Adrenal gland (tissue), 12 donors: ENCODE measurements around the gene RBAK. TPM values are rescaled to one million over a fixed set of nuclear protein-coding genes. Genes with fewer than 3 reads are reported as not detected.
"Not testable (repeated sequence)": the region's sequence is repeated elsewhere in the genome, so short reads cannot be mapped to it uniquely, and the experiment has no call there.

Experiments
- DNase-seq, 7 donors: peaks; one replicate each; pipeline ENCODE4 v3.0.0-alpha.2; 2019 to 2020
- H3K27ac ChIP-seq, 5 donors: fragments of 200-600 bp; sonication (generic) in 4 of 5; 1 replicate in 3 of 5; 2 replicates in 2 of 5; pipeline versions ENCODE4 v1.5.1 to v1.8.0; 2016 to 2020; ENCODE audit warnings: mild to moderate bottlenecking in 1 of 5
- H3K27me3 ChIP-seq: fragments of 200-600 bp; 2 replicates; pipeline ENCODE4 v1.8.0; 2021
- H3K36me3 ChIP-seq, 2 donors: fragments of 200-600 bp; replicated peaks in 1 of 2; 1 replicate in 1 of 2; 2 replicates in 1 of 2; pipeline versions ENCODE4 v1.5.1 to v1.8.0; 2018 to 2022
- H3K4me1 ChIP-seq, 2 donors: fragments of 200-600 bp; replicated peaks in 1 of 2; 1 replicate in 1 of 2; 2 replicates in 1 of 2; pipeline versions ENCODE4 v1.5.1 to v1.8.0; 2018 to 2021
- H3K4me3 ChIP-seq, 4 donors: fragments of 200-600 bp; sonication (generic) in 3 of 4; one replicate each; pipeline ENCODE4 v1.5.1; 2016 to 2018
- H3K9me3 ChIP-seq, 3 donors: fragments of 200-600 bp; sonication (generic) in 1 of 3; replicated peaks in 1 of 3; 1 replicate in 2 of 3; 2 replicates in 1 of 3; pipeline versions ENCODE4 v1.5.1 to v1.8.0; 2016 to 2021
- POLR2A ChIP-seq, 2 donors: fragments of 450-650 bp; IDR thresholded peaks; one replicate each; pipeline ENCODE4 v1.6.1; 2017; ENCODE audit warnings: antibody characterized with exemption in 2 of 2, mild to moderate bottlenecking in 2 of 2, moderate library complexity in 1 of 2
- WGBS, 4 donors: extraction: QIAGEN DNeasy Blood & Tissue Kit in 2 of 4; methylation state at CpG; one replicate each; pipeline versions ENCODE4 v1.1.5 to v1.1.7; 2013 to 2017; 5-methylcytosine and 5-hydroxymethylcytosine counted together
- intact Hi-C, 2 donors: fragments of 100-400 bp; cut with DNase I; formaldehyde crosslinking; loops; one replicate each; pipeline versions ENCODE4 v1.14.1 to v1.15.0; 2022 to 2023
- polyA plus RNA-seq, 3 donors: library from polyadenylated mRNA; stranded (reverse); fragments of 200-250 nt in 2 of 3; fragments of 350-450 nt in 1 of 3; fragmentation: Illumina TruSeq in 1 of 3; extraction: RNeasy Lipid Tissue Mini Kit (QIAGEN cat#74804) in 1 of 3; gene quantifications; one replicate each; pipeline ENCODE4 v1.2.3, GENCODE V29; 2013 to 2014
- total RNA-seq, 9 donors: library from RNA; depleted of rRNA in 4 of 9; stranded (reverse); fragments of >200 nt in 4 of 9; fragments of 120-200 nt in 1 of 9; fragmentation: NEBNext Ultra II Directional in 1 of 9; extraction: Animal tissue kit (Norgen Biotek cat#: 25700) in 1 of 9; gene quantifications; one replicate each; pipeline versions ENCODE4 v1.1.0 to v1.2.4, GENCODE V29; 2013 to 2023
- TF ChIP-seq, protein P1 (sequence below), 6 experiments: fragments of 450-650 bp in 4 of 6; fragments of 200-600 bp in 2 of 6; sonication (generic) in 1 of 6; IDR thresholded peaks; 1 replicate in 5 of 6; 2 replicates in 1 of 6; pipeline versions ENCODE4 v1.5.1 to v1.8.0; 2016 to 2021; ENCODE audit warnings: antibody characterized with exemption in 6 of 6, mild to moderate bottlenecking in 2 of 6, moderate library complexity in 1 of 6
- donor health status: healthy with polysubstance abuse.
- donor health status: Bipolar disorder and iron deficiency.
- donor health status: DM: yes; HTN: yes; CAD: no.
- donor health status: DM: no; HTN: no; CAD: no.
- donor health status: DM: no; HTN: no; CAD: no.
- donor health status: DM: yes; HTN: yes; CAD: no.

Gene RBAK
- total and polyA plus RNA-seq, 12 donors: 4.1 to 12.6 (median 8.5) TPM

DNA sequence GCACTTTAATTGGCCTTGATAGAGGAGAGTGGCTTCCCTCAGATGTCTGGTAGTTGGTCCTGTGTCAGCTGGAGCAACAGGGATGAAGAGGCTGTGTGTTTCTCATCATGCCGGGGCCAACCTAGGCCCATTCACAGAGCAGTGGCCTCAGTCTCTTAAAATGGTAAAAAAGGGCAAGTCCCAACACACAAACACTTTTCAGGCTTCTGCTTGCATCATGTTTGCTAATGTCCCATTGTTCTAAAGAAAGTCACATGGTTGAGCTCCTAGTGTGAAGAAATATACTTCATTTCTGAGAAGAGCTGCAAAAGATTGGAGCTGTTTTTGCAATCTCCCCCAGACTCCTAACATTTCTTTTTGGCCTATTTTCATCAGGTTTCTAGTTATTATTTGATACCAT, 40.6 kb upstream of the RBAK start:
- Histone ChIP-seq H3K9me3 (no peaks in the 10 kb centered on the region), H3K36me3 (no peaks in the 10 kb centered on the region), H3K4me3 (no peak overlapping the region), H3K4me1 (no peaks in the 10 kb centered on the region), H3K27me3 (no peaks in the 10 kb centered on the region), H3K27ac (no peak overlapping the region)
- DNase-seq: no peak
- WGBS, 4 donors: 50 to 84% (median 73%) methylated on average over 1 of the region's 1 CpG
- TF ChIP-seq, protein P1, sequence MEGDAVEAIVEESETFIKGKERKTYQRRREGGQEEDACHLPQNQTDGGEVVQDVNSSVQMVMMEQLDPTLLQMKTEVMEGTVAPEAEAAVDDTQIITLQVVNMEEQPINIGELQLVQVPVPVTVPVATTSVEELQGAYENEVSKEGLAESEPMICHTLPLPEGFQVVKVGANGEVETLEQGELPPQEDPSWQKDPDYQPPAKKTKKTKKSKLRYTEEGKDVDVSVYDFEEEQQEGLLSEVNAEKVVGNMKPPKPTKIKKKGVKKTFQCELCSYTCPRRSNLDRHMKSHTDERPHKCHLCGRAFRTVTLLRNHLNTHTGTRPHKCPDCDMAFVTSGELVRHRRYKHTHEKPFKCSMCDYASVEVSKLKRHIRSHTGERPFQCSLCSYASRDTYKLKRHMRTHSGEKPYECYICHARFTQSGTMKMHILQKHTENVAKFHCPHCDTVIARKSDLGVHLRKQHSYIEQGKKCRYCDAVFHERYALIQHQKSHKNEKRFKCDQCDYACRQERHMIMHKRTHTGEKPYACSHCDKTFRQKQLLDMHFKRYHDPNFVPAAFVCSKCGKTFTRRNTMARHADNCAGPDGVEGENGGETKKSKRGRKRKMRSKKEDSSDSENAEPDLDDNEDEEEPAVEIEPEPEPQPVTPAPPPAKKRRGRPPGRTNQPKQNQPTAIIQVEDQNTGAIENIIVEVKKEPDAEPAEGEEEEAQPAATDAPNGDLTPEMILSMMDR (IDR thresholded peaks at IDR 0.05): no peak
- no peak for TF ChIP-seq POLR2A (IDR thresholded peaks at IDR 0.05)
- intact Hi-C loops: no loop called here

DNA sequence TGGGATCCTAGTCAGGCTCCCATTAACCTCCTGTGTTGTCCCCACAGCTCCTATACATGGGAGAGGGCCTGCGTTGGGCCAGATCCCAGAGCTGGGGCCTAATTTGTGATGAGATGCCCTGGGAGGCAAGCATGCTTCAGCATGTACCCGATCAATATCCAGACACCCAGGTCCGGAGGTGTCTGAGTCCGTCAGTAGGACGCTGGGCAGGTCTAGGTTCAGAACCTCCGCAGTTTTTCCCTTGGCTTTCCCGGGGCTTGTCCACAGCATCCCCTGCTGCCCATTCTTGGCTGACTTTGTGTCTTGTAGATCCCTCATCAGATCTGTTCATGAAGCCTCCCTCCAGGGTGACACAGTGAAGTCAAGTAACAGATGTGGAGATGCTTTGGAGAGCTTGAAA, 32.7 kb upstream of the RBAK start:
- no peaks in the 10 kb centered on the region for H3K4me1 ChIP-seq
- H3K4me3 ChIP-seq: no peak overlapping the region
- no peaks in the 10 kb centered on the region for H3K9me3 ChIP-seq
- WGBS, 4 donors: 87 to 96% (median 88%) methylated on average over 4 to 7 of the region's 7 CpGs
- no peaks in the 10 kb centered on the region for H3K27me3 ChIP-seq
- no peak overlapping the region for H3K27ac ChIP-seq
- intact Hi-C loops: no loop called here
- H3K36me3 ChIP-seq: no peaks in the 10 kb centered on the region
- TF ChIP-seq, protein P1 (IDR thresholded peaks at IDR 0.05): no peak
- no peak for TF ChIP-seq POLR2A (IDR thresholded peaks at IDR 0.05)
- DNase-seq: peak in 1 of 7 donors; percentile 43

DNA sequence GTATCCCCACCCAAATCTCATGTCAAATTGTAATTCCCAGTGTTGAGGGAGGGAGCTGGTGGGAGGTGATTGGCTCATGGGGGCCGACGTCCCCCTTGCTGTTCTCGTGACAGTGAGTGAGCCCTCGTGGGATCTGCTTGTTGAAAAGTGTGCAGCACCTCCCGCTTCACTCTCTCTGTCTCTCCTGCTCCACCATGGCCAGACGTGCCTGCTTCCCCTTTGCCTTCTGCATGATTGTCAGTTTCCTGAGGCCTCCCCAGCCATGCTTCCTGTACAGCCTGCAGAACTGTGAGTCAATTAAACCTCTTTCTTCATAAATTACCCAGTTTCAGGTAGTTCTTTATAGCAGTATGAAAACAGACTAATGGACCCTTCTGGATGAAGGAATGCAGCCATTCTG, 29.7 kb upstream of the RBAK start:
- H3K27me3 ChIP-seq, H3K4me3 ChIP-seq, H3K27ac ChIP-seq, intact Hi-C loops, H3K4me1 ChIP-seq, H3K36me3 ChIP-seq, H3K9me3 ChIP-seq: not testable (repeated sequence)
- WGBS, 4 donors: 72 to 87% (median 82%) methylated on average over 6 of the region's 6 CpGs
- DNase-seq: peak in 1 of 7 donors; percentile 27

DNA sequence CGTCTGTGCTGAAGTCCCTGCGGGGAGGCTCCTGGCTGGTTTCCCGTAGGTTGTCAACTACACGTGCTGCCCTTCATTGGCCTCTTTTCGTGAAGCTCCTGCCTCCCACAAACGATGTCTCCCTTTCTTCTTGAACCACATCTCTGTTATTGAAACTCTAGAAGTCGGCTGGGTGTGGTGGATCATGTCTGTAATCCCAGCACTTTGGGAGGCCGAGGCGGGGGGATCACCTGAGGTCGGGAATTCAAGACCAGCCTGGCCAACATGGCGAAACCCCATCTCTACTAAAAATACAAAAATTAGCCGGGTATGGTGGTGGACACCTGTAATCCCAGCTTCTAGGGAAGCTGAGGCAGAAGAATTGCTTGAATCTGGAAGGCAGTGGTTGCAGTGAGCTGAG, 28.0 kb upstream of the RBAK start:
- peak in 1 of 7 donors; percentile 24 for DNase-seq
- H3K4me1 ChIP-seq, H3K27ac ChIP-seq, H3K9me3 ChIP-seq, H3K36me3 ChIP-seq, H3K27me3 ChIP-seq, intact Hi-C loops, H3K4me3 ChIP-seq: not testable (repeated sequence)
- 86 to 96% (median 93%) methylated on average over 12 of the region's 12 CpGs for WGBS, 4 donors

DNA sequence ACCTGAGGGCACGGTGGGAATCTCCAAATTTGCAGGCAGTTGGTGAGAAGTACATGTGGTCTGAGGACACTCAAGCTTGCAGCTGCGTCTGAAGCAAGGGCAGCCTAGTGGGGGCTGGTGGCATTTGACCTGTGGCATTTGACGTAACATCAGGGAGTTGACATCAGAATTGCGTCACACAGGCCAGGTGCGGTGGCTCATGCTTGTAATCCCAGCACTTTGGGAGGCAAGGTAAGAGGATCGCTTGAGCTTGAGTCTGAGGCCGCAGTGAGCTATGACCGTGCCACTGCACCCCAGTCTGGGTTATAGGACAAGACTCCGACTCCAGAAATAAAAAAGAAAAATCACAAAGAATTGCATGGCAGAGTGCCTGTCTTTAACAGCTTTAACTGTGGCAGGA, 25.6 kb upstream of the RBAK start:
- TF ChIP-seq POLR2A (IDR thresholded peaks at IDR 0.05): no peak
- TF ChIP-seq, protein P1 (IDR thresholded peaks at IDR 0.05): no peak
- intact Hi-C loops: no loop called here
- Histone ChIP-seq H3K36me3 (no peaks in the 10 kb centered on the region), H3K4me3 (no peak overlapping the region), H3K27ac (no peak overlapping the region), H3K9me3 (no peaks in the 10 kb centered on the region), H3K4me1 (no peaks in the 10 kb centered on the region), H3K27me3 (no peaks in the 10 kb centered on the region)
- DNase-seq: peak in 1 of 7 donors; percentile 42
- 95 to 98% (median 96%) methylated on average over 9 of the region's 9 CpGs for WGBS, 4 donors

DNA sequence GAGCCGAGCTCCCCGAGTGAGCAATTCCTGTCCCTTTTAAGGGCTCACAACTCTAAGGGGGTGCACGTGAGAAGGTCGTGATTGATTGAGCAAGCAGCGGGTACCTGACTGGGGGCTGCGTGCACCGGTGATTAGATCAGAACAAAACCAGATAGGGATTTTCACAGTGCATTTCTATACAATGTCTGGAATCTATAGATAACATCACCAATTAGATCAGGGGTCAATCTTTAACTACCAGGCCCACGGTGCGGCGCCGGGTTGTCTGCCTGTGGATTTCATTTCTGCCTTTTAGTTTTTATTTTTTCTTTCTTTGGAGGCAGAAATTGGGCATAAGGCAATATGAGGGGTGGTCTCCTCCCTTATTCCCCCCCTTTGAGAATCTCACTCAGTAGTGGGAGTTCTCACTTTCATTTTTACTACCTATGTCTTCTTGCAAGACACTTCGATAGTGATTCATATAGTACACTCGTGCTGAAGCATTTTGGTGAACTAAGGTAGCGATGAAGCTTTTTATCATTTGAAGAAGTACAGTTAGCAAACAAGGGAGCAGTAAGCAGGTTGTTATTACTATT, 24.6 kb upstream of the RBAK start:
- DNase-seq: peak in 1 of 7 donors; percentile 5
- H3K4me3 ChIP-seq: not testable (repeated sequence)

DNA sequence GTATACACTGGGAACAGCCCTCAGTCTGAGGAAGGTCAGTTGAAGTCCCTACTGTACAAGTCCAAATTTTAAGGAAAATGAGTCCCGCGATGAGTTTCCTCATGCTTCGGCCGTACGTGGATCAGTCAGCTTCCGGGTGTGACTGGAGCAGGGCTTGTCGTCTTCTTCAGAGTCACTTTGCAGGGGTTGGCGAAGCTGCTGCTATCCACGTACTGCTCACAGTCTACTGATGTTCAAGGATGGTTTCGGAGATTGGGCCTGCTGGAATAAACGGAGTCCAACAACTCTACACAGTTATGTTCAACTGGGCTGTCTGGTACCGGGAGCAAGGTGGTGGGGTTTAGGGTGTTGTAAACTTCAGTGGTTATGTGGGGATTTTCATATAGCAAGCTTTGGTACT, 22.0 kb upstream of the RBAK start:
- H3K36me3 ChIP-seq, H3K4me1 ChIP-seq, H3K27ac ChIP-seq, intact Hi-C loops, H3K4me3 ChIP-seq, H3K9me3 ChIP-seq, H3K27me3 ChIP-seq: not testable (repeated sequence)
- WGBS, 4 donors: 87 to 99% (median 95%) methylated on average over 12 of the region's 12 CpGs
- DNase-seq: peak in 1 of 7 donors; percentile 25

More for the DNA sequence above, 24.6 kb upstream of the RBAK start:
- H3K36me3 ChIP-seq, H3K27me3 ChIP-seq, H3K9me3 ChIP-seq, intact Hi-C loops, H3K4me1 ChIP-seq, H3K27ac ChIP-seq: not testable (repeated sequence)
- 91 to 98% (median 94%) methylated on average over 14 of the region's 14 CpGs for WGBS, 4 donors

DNA sequence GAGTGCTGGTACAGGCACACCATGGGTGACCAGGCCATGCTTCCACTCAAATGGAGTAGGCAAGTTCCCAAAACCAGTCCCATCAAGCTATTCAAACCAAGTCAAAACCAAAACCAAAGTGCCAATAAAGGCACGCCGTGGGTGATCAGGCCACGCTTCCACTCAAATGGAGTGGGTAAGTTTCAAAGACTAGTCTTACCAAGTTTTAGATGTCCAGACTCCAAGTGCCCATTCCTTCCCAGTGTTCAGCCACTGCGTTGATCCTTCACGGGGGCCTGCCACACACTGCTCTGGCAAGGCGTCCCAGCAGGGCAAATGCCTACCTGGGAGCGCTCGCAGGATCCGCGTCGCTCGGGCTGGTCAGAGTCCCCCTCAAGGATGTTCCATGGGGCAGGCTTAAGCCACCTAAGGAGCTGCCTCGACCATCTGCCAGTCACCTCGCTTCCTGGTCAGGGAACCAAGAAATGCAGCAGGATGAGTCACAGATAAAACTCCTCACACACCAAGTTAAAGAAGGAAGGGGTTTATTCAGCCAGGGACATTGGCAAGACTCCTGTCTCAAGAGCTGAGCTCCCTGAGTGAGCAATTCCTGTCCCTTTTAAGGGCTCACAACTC, 17.8 kb upstream of the RBAK start:
- H3K36me3 ChIP-seq, intact Hi-C loops, H3K27me3 ChIP-seq, DNase-seq, H3K9me3 ChIP-seq, H3K4me1 ChIP-seq, H3K4me3 ChIP-seq, H3K27ac ChIP-seq: not testable (repeated sequence)
- WGBS, 4 donors: 93 to 98% (median 97%) methylated on average over 5 to 14 of the region's 14 CpGs
